Measurements from ENCODE around the gene CLEC20A.

CLEC20A gene

DNA sequence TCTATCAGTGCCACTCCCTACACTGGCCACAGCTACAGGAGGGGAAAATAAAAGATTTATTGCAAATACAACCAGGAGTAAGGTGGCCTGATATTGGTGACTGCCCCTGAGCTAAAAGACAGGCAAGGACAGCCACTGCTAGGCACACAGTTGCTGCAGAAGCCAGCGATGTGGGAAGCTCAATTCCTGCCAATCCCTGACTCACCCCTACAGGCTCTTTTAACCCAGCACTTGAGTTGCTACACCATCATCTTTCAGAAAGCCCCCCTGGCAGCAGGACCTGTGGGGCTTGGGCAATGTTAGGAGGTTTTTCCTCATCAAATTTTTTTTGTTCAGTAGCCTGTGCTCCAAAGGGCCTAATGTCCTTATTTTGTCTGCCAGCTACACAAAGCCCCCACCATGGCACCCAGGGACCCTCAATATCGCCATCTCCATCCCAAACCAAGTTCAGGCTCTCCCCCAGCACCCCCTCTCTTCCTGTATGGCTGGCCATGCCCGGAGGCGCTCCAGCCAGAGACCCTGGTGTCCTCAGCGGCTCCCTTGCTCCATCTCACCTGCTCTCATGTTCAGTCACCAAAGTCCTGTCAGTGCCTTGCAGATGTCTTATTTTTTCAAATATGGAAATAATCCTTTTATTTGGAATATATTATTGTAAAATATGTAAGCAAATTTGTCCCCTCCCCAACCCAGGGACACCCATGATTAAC is 13.4 kb downstream of the CLEC20A start:
- TF ChIP-seq, protein P1, sequence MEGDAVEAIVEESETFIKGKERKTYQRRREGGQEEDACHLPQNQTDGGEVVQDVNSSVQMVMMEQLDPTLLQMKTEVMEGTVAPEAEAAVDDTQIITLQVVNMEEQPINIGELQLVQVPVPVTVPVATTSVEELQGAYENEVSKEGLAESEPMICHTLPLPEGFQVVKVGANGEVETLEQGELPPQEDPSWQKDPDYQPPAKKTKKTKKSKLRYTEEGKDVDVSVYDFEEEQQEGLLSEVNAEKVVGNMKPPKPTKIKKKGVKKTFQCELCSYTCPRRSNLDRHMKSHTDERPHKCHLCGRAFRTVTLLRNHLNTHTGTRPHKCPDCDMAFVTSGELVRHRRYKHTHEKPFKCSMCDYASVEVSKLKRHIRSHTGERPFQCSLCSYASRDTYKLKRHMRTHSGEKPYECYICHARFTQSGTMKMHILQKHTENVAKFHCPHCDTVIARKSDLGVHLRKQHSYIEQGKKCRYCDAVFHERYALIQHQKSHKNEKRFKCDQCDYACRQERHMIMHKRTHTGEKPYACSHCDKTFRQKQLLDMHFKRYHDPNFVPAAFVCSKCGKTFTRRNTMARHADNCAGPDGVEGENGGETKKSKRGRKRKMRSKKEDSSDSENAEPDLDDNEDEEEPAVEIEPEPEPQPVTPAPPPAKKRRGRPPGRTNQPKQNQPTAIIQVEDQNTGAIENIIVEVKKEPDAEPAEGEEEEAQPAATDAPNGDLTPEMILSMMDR (conservative IDR thresholded peaks at IDR 0.05; ENCODE audit: low read depth, low read length), result no peak
- no peak overlapping the region for H3K4me3 ChIP-seq (ENCODE audit: low read depth, low read length)
- no peak for DNase-seq (ENCODE audit: low read depth)

GRCh38 chr1:178477841-178478240 is 18.9 kb downstream of the CLEC20A start:
- DNase-seq (ENCODE audit: low read depth), result no peak
- no peak overlapping the region for H3K4me3 ChIP-seq (ENCODE audit: low read depth, low read length)
- TF ChIP-seq, protein P1 (conservative IDR thresholded peaks at IDR 0.05; ENCODE audit: low read depth, low read length), result no peak

- no peak overlapping the region for H3K4me3 ChIP-seq (ENCODE audit: low read depth, low read length)
- TF ChIP-seq, protein P1 (conservative IDR thresholded peaks at IDR 0.05; ENCODE audit: low read depth, low read length), result no peak
These were observed 19.4 kb downstream of the CLEC20A start for GRCh38 chr1:178477373-178477772.

GRCh38 chr1:178472531-178472930 is 24.2 kb downstream of the CLEC20A start:
- H3K4me3 ChIP-seq (ENCODE audit: low read depth, low read length), result no peak overlapping the region
- DNase-seq (ENCODE audit: low read depth), result no peak
- TF ChIP-seq, protein P1 (conservative IDR thresholded peaks at IDR 0.05; ENCODE audit: low read depth, low read length), result no peak

More at GRCh38 chr1:178477373-178477772, 19.4 kb downstream of the CLEC20A start:
- DNase-seq (ENCODE audit: low read depth), result no peak

- TF ChIP-seq, protein P1 (conservative IDR thresholded peaks at IDR 0.05; ENCODE audit: low read depth, low read length), result no peak
- H3K4me3 ChIP-seq (ENCODE audit: low read depth, low read length), result no peak overlapping the region
- DNase-seq (ENCODE audit: low read depth), result no peak
These were observed 26.3 kb downstream of the CLEC20A start for GRCh38 chr1:178470411-178470960.

- H3K4me3 ChIP-seq (ENCODE audit: low read depth, low read length), result no peak overlapping the region
- TF ChIP-seq, protein P1 (conservative IDR thresholded peaks at IDR 0.05; ENCODE audit: low read depth, low read length), result no peak
- no peak for DNase-seq (ENCODE audit: low read depth)
These were observed 28.9 kb downstream of the CLEC20A start for GRCh38 chr1:178467837-178468236.

- peak; percentile 65 for DNase-seq (ENCODE audit: low read depth)
These were observed 31.8 kb downstream of the CLEC20A start for GRCh38 chr1:178465011-178465410.

More at GRCh38 chr1:178465011-178465410, 31.8 kb downstream of the CLEC20A start:
- no peak overlapping the region for H3K4me3 ChIP-seq (ENCODE audit: low read depth, low read length)
- TF ChIP-seq, protein P1 (conservative IDR thresholded peaks at IDR 0.05; ENCODE audit: low read depth, low read length), result no peak
